H9 (cell line): ENCODE data around the gene TMEM185B. TPM values are rescaled to one million over a fixed set of nuclear protein-coding genes. Genes with fewer than 3 reads are reported as not detected.

ENCODE experiments used
- DNase-seq: peaks from one replicate; pipeline ENCODE4 v3.0.0-alpha.2; 2017
- H2AFZ ChIP-seq: one replicate; pipeline ENCODE4 v1.6.1; 2013; ENCODE audit warnings: mild to moderate bottlenecking, low read length, control low read depth, moderate library complexity
- H2AK5ac ChIP-seq: 2 replicates; pipeline ENCODE4 v1.6.1; 2013; ENCODE audit warnings: low read length, control low read depth, mixed read lengths; ENCODE audit not compliant: insufficient read length
- H2BK120ac ChIP-seq: one replicate; pipeline ENCODE4 v1.6.1; 2013; ENCODE audit warnings: low read depth, mild to moderate bottlenecking, low read length, control low read depth, inconsistent platforms; ENCODE audit not compliant: poor library complexity, severe bottlenecking
- H2BK12ac ChIP-seq: 2 replicates; pipeline ENCODE4 v1.6.1; 2013; ENCODE audit warnings: low read length, control low read depth, mixed read lengths, low read depth; ENCODE audit not compliant: insufficient read length
- H2BK15ac ChIP-seq: 2 replicates; pipeline ENCODE4 v1.6.1; 2013; ENCODE audit warnings: low read depth, low read length, control low read depth
- H2BK20ac ChIP-seq: one replicate; pipeline ENCODE4 v1.6.1; 2013; ENCODE audit warnings: low read depth, mild to moderate bottlenecking, low read length, control low read depth, inconsistent platforms; ENCODE audit not compliant: poor library complexity, severe bottlenecking
- H2BK5ac ChIP-seq: 2 replicates; pipeline ENCODE4 v1.6.1; 2013; ENCODE audit warnings: low read length, control low read depth, mixed read lengths; ENCODE audit not compliant: insufficient read length
- H3K14ac ChIP-seq: 2 replicates; pipeline ENCODE4 v1.6.1; 2013; ENCODE audit warnings: low read length, control low read depth; ENCODE audit not compliant: insufficient read depth
- H3K18ac ChIP-seq: 2 replicates; pipeline ENCODE4 v1.6.1; 2013; ENCODE audit warnings: low read depth, mild to moderate bottlenecking, mixed read lengths, low read length, control low read depth; ENCODE audit not compliant: insufficient read length
- H3K23ac ChIP-seq: 2 replicates; pipeline ENCODE4 v1.6.1; 2013; ENCODE audit warnings: low read length, control low read depth, mixed read lengths, low read depth; ENCODE audit not compliant: insufficient read length
- H3K23me2 ChIP-seq: 2 replicates; pipeline ENCODE4 v1.6.1; 2013; ENCODE audit warnings: low read depth, mild to moderate bottlenecking, mixed read lengths, low read length, control low read depth; ENCODE audit not compliant: insufficient read length, poor library complexity, severe bottlenecking
- H3K27ac ChIP-seq: 2 replicates; pipeline ENCODE4 v1.5.1; 2013; ENCODE audit warnings: low read length, control low read depth, mixed read lengths, low read depth; ENCODE audit not compliant: insufficient read length
- H3K27me3 ChIP-seq: 2 replicates; pipeline ENCODE4 v1.6.1; 2013; ENCODE audit warnings: low read length, control low read depth, inconsistent platforms; ENCODE audit not compliant: insufficient read depth
- H3K4ac ChIP-seq: 2 replicates; pipeline ENCODE4 v1.6.1; 2013; ENCODE audit warnings: low read depth, mild to moderate bottlenecking, control low read depth, inconsistent platforms, low read length, moderate library complexity
- H3K4me1 ChIP-seq: 2 replicates; pipeline ENCODE4 v1.6.1; 2013; ENCODE audit warnings: low read length, control low read depth, inconsistent platforms; ENCODE audit not compliant: insufficient read depth
- H3K4me2 ChIP-seq: 2 replicates; pipeline ENCODE4 v1.6.1; 2013; ENCODE audit warnings: low read length, control low read depth, mixed read lengths; ENCODE audit not compliant: insufficient read length, insufficient read depth
- H3K56ac ChIP-seq: 2 replicates; pipeline ENCODE4 v1.6.1; 2013; ENCODE audit warnings: low read depth, mild to moderate bottlenecking, mixed read lengths, low read length, control low read depth; ENCODE audit not compliant: insufficient read length
- H3K79me1 ChIP-seq: 2 replicates; pipeline ENCODE4 v1.6.1; 2013; ENCODE audit warnings: low read depth, mild to moderate bottlenecking, moderate library complexity, low read length, control low read depth, inconsistent platforms; ENCODE audit not compliant: insufficient read depth, poor library complexity, severe bottlenecking
- H3K79me2 ChIP-seq: 2 replicates; pipeline ENCODE4 v1.6.1; 2013; ENCODE audit warnings: low read length, control low read depth, inconsistent platforms; ENCODE audit not compliant: insufficient read depth
- H3K9ac ChIP-seq: 2 replicates; pipeline ENCODE4 v1.6.1; 2013; ENCODE audit warnings: low read length, control low read depth, mixed read lengths; ENCODE audit not compliant: insufficient read length; ENCODE audit errors: extremely low read depth
- H3K9me3 ChIP-seq: one replicate; pipeline ENCODE4 v1.6.1; 2013; ENCODE audit warnings: low read depth, low read length, inconsistent platforms; ENCODE audit not compliant: control insufficient read depth
- H3T11ph ChIP-seq: one replicate; pipeline ENCODE4 v1.6.1; 2013; ENCODE audit warnings: mild to moderate bottlenecking, low read length, control low read depth, inconsistent platforms
- H4K20me1 ChIP-seq: one replicate; pipeline ENCODE4 v1.6.1; 2013; ENCODE audit not compliant: control insufficient read depth, insufficient read length, insufficient read depth
- H4K5ac ChIP-seq: 2 replicates; pipeline ENCODE4 v1.6.1; 2013; ENCODE audit warnings: low read depth, mild to moderate bottlenecking, mixed read lengths, low read length, control low read depth; ENCODE audit not compliant: insufficient read length
- H4K8ac ChIP-seq: replicated peaks from 2 replicates; pipeline ENCODE4 v1.6.1; 2013; ENCODE audit warnings: low read length, control low read depth, mixed read lengths, low read depth; ENCODE audit not compliant: insufficient read length
- H4K91ac ChIP-seq: 2 replicates; pipeline ENCODE4 v1.6.1; 2013; ENCODE audit warnings: low read depth, mild to moderate bottlenecking, moderate library complexity, mixed read lengths, low read length, control low read depth; ENCODE audit not compliant: insufficient read length
- H3K27ac Mint-ChIP-seq, 3 experiments: 2 replicates in 2 of 3; 3 replicates in 1 of 3; pipeline ENCODE4 v1.8.0; 2020 to 2021; ENCODE audit warnings: mixed read lengths in 3 of 3, mild to moderate bottlenecking in 1 of 3, moderate library complexity in 1 of 3
- H3K27me3 Mint-ChIP-seq: 2 replicates; pipeline ENCODE4 v1.8.0; 2021; ENCODE audit warnings: low read depth, mild to moderate bottlenecking, moderate library complexity, mixed read lengths
- H3K36me3 Mint-ChIP-seq, 3 experiments: 2 replicates in 2 of 3; 3 replicates in 1 of 3; pipeline ENCODE4 v1.8.0; 2020 to 2021; ENCODE audit warnings: low read depth in 3 of 3, mixed read lengths in 3 of 3; ENCODE audit not compliant: insufficient read depth in 1 of 3
- H3K4me1 Mint-ChIP-seq, 2 experiments: 2 replicates each; pipeline ENCODE4 v1.8.0; 2020; ENCODE audit warnings: mixed read lengths in 2 of 2
- H3K4me3 Mint-ChIP-seq, 2 experiments: 2 replicates in 1 of 2; 3 replicates in 1 of 2; pipeline ENCODE4 v1.8.0; 2020 to 2021; ENCODE audit warnings: mild to moderate bottlenecking in 2 of 2, mixed read lengths in 2 of 2, moderate library complexity in 1 of 2
- H3K9me3 Mint-ChIP-seq, 2 experiments: 2 replicates in 1 of 2; 3 replicates in 1 of 2; pipeline ENCODE4 v1.8.0; 2020; ENCODE audit warnings: mild to moderate bottlenecking in 2 of 2, mixed read lengths in 2 of 2, moderate library complexity in 1 of 2
- CTCF ChIP-seq: fragments of 200-600 bp; sonication (generic); conservative IDR thresholded peaks from 3 replicates; pipeline ENCODE4 v1.8.0; 2021; ENCODE audit warnings: antibody characterized with exemption, mild to moderate bottlenecking
- WGBS: extraction: QIAGEN DNeasy Blood & Tissue Kit; methylation state at CpG from one replicate; pipeline ENCODE4 v1.1.7; 2013; ENCODE audit warnings: missing lambda C conversion rate, low lambda C conversion rate, mixed read lengths; ENCODE audit not compliant: insufficient read length; ENCODE audit errors: extremely low coverage; 5-methylcytosine and 5-hydroxymethylcytosine counted together
- total RNA-seq: library from RNA; stranded (reverse); gene quantifications from 2 replicates; pipeline ENCODE4 v1.2.1, GENCODE V29; 2021

The TMEM185B gene
- total RNA-seq, 1 experiment from 2014 or later, result 29.0 TPM

DNA sequence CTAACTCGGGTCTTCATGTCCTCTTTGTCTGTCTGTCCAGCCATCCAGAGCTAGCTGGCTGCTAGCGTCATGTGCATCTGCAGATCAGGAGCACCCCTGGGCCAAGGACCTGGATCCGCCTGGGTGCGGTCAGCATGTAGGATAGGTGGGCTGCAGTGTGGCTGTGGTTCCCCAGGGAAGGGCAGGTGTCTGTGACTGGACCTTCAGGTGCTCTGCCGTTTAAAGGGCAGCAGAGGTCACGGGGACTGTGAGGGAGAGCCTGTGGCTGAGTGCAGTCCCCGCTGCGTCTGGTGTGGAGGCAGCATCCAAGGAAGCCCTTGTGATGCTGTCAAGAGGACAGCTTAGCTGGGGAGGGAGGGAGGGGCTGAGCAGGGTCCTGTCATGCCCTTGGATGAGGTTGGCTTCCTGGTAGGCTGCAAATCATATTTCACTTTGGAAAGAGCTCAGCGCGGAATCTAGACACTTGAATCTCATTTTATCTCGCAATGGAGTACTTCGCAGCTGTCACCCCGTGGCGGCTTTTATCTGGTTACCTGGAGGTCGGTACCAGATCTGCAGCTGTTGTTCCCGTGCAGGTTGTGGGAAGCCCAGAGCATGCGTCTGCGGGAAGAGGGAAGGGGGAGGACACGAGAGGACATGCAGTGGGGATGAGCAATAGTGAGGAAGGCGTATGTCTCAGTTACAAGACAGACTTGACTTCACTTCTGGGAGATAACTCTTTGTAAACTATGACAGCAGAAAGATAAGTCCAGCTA lies 23.5 kb upstream of the TMEM185B start:
- Histone ChIP-seq H4K5ac (no peak overlapping the region), H3K9me3 (no peaks in the 10 kb centered on the region), H2BK20ac (no peak overlapping the region), H3K14ac (no peak overlapping the region), H4K20me1 (no peaks in the 10 kb centered on the region), H2BK120ac (no peak overlapping the region), H4K91ac (no peak overlapping the region), H3K56ac (no peak overlapping the region), H3K23me2 (peaks cover 4% of the 10 kb centered on the region), H3K4me2 (no peak overlapping the region), H3K4ac (no peak overlapping the region), H3K23ac (no peak overlapping the region), H3K4me1 (peaks cover 7% of the 10 kb centered on the region), H2BK12ac (no peak overlapping the region), H2AFZ (no peak overlapping the region), H4K8ac (no peak overlapping the region), H3K79me1 (no peaks in the 10 kb centered on the region), H3K79me2 (no peaks in the 10 kb centered on the region), H3K9ac (no peak overlapping the region), H2BK5ac (no peak overlapping the region), H3T11ph (no peak overlapping the region), H2BK15ac (no peak overlapping the region), H3K27ac (no peak overlapping the region), H3K27me3 (peaks cover 11% of the 10 kb centered on the region; the same call in 1 of the 2 replicates), H2AK5ac (no peak overlapping the region), H3K18ac (no peak overlapping the region)
- no CpG with 5 or more reads among the region's 20 CpGs for WGBS
- TF ChIP-seq CTCF, result no peak
- H3K36me3 Mint-ChIP-seq, result no peaks in the 10 kb centered on the region; a peak in 1 of 7 replicates
- peak overlapping the region in 1 of 3 experiments; percentile 6; a peak in 1 of 7 replicates for H3K27ac Mint-ChIP-seq
- H3K4me3 Mint-ChIP-seq, result no peak overlapping the region; a peak in 1 of 5 replicates
- H3K4me1 Mint-ChIP-seq, result peaks cover 42 to 47% of the 10 kb centered on the region in 2 experiments
- no peak for DNase-seq
- H3K9me3 Mint-ChIP-seq, result peaks cover 0 to 4% of the 10 kb centered on the region in 2 experiments; a peak in 1 of 5 replicates
- H3K27me3 Mint-ChIP-seq, result peaks cover 53% of the 10 kb centered on the region
